OCI-LY7 (cell line): ENCODE results near the gene SLMAP.

Source experiments
- EZH2phosphoT487 ChIP-seq: fragments of 200-600 bp; sonication (generic); IDR thresholded peaks from 2 replicates; pipeline ENCODE4 v1.6.1; 2018; ENCODE audit warnings: low read depth, borderline replicate concordance, mild to moderate bottlenecking, mixed run types, antibody characterized with exemption, low read length, moderate library complexity, mixed read lengths
- TF ChIP-seq, protein P1 (sequence below): fragments of 200-600 bp; sonication (generic); conservative IDR thresholded peaks from 2 replicates; pipeline ENCODE4 v1.5.1; 2014; ENCODE audit warnings: mild to moderate bottlenecking, antibody characterized with exemption, low read length, moderate library complexity, mixed read lengths

DNA sequence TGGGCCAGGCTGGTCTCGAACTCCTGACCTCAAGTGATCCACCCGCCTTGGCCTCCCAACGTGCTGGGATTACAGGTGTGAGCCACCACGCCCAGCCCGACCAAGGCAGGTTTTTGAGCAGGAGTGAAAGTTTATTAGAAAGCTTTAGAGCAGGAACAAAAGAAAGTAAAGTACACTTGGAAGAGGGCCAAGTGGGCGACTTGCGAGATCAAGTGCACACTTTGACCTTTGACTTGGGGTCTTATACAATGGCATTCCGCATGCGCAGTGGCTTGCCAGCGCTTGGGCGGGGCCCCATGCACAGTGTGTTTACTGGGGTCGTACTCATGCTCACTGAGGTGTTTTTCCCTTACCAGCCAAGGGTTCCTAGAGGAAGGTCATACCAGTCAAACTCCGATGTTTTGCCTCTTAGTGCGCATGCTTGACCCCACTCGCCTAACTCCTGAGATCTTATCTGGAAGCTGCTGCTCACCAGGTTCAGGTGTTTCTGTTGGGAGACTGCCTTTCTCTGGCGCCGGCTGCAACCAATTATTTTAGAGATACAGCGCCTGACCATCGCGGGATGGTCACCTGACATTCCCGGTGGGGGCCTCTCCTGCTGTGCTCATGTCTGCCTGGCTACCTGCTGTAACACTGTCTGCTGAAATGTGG, 205.2 kb downstream of the SLMAP start:
- TF ChIP-seq, protein P1, sequence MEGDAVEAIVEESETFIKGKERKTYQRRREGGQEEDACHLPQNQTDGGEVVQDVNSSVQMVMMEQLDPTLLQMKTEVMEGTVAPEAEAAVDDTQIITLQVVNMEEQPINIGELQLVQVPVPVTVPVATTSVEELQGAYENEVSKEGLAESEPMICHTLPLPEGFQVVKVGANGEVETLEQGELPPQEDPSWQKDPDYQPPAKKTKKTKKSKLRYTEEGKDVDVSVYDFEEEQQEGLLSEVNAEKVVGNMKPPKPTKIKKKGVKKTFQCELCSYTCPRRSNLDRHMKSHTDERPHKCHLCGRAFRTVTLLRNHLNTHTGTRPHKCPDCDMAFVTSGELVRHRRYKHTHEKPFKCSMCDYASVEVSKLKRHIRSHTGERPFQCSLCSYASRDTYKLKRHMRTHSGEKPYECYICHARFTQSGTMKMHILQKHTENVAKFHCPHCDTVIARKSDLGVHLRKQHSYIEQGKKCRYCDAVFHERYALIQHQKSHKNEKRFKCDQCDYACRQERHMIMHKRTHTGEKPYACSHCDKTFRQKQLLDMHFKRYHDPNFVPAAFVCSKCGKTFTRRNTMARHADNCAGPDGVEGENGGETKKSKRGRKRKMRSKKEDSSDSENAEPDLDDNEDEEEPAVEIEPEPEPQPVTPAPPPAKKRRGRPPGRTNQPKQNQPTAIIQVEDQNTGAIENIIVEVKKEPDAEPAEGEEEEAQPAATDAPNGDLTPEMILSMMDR = no peak
- no peak for TF ChIP-seq EZH2phosphoT487
